Measurements from ENCODE around the gene IWS1. TPM values are rescaled to one million over a fixed set of nuclear protein-coding genes. Genes with fewer than 3 reads are reported as not detected.

The IWS1 gene
- total RNA-seq, 3 donors from 2014 or later = 24.0 to 51.8 (median 43.2) TPM

DNA sequence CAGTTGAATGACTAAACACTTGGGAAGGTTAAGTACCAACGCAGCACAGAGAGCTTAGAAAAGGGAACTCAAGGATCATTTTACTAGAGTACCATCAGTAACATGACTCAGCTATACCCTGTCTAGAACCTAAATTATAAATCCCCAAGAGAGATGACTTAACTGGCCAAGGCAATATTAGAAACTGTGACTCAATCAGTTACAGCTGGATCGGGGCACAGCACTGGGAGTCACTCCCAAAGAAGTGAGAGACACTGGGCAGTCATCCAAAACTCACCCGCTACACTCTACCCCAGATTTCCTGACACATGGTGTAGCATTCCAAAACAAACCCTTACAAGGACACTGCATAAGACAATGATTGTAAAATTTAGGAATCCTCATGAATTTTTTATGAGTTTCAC lies 17.7 kb downstream of the IWS1 start:
- Histone ChIP-seq H3K27ac (peak overlapping the region in 1 of 2 donors; percentile 29), H3K36me3 (no peaks in the 10 kb centered on the region), H3K27me3 (no peaks in the 10 kb centered on the region), H3K4me1 (peaks cover 0 to 7% of the 10 kb centered on the region in 2 donors), H3K4me3 (no peak overlapping the region), H3K9me3 (no peaks in the 10 kb centered on the region)
- TF ChIP-seq, protein P1, sequence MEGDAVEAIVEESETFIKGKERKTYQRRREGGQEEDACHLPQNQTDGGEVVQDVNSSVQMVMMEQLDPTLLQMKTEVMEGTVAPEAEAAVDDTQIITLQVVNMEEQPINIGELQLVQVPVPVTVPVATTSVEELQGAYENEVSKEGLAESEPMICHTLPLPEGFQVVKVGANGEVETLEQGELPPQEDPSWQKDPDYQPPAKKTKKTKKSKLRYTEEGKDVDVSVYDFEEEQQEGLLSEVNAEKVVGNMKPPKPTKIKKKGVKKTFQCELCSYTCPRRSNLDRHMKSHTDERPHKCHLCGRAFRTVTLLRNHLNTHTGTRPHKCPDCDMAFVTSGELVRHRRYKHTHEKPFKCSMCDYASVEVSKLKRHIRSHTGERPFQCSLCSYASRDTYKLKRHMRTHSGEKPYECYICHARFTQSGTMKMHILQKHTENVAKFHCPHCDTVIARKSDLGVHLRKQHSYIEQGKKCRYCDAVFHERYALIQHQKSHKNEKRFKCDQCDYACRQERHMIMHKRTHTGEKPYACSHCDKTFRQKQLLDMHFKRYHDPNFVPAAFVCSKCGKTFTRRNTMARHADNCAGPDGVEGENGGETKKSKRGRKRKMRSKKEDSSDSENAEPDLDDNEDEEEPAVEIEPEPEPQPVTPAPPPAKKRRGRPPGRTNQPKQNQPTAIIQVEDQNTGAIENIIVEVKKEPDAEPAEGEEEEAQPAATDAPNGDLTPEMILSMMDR (IDR thresholded peaks at IDR 0.05) = no peak
- TF ChIP-seq POLR2A (IDR thresholded peaks at IDR 0.05) = no peak
- TF ChIP-seq POLR2AphosphoS5 (IDR thresholded peaks at IDR 0.05) = no peak
- intact Hi-C loops (cut with DNase I; ENCODE audit: low total_unique reads) = no loop called here
- DNase-seq (ENCODE audit: low spot score in 2 of 2) = no peak

DNA sequence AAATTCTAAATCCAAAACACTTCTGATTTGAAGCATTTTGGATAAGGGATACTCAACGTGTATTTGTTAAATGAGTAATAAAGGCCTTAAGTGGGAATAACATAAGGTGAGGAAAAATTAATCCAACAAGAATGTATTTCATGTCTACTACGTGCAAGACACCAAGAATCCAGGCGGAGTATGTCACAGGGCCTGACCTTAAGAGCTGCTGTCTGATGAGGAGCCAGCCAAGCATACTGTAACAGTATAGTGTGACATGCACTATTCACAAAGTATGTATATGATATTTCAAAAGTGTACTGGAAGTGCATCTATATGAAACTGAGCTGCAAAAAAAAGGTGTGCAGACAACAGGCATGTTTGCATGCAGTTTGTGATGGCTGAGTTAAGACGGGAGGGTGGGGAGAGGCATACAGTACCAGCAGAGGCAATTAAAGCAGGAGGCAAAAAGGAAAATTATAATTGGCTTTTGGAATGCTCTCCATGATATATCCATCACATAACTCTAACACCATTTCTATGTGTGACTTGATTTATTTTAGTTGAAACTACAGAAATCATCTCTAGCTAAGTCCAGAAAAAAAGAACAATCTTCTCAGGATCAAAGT lies 18.2 kb downstream of the IWS1 start:
- DNase-seq (ENCODE audit: low spot score in 2 of 2) = no peak
- TF ChIP-seq, protein P1 (IDR thresholded peaks at IDR 0.05) = no peak
- TF ChIP-seq POLR2A (IDR thresholded peaks at IDR 0.05) (no peak), POLR2AphosphoS5 (IDR thresholded peaks at IDR 0.05) (no peak)
- intact Hi-C loops (cut with DNase I; ENCODE audit: low total_unique reads) = no loop called here
- no peaks in the 10 kb centered on the region for H3K36me3 ChIP-seq
- no peaks in the 10 kb centered on the region for H3K9me3 ChIP-seq
- no peak overlapping the region for H3K4me3 ChIP-seq
- H3K27ac ChIP-seq = peak overlapping the region in 1 of 2 donors; percentile 29
- peaks cover 0 to 7% of the 10 kb centered on the region in 2 donors for H3K4me1 ChIP-seq
- H3K27me3 ChIP-seq = no peaks in the 10 kb centered on the region

DNA sequence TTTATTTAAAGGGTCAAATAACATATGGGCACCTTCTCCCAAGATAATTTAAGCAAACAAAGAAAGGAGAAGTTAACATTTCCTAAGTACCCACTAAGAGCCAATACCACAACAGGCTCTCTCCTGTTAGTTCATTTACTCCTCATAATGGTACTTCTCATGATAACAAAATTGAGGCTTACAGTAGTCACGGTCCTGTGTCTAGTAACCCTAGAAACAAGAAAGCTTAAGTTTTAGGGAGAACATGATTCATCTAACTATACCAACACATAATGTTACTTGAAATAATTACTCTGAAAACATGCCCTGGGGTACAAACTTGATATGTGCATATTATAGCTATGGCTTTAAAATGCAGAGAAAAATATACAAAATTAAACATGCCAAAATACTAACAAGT lies 19.8 kb downstream of the IWS1 start:
- Histone ChIP-seq H3K9me3 (no peaks in the 10 kb centered on the region), H3K27ac (no peak overlapping the region), H3K4me3 (no peak overlapping the region), H3K27me3 (no peaks in the 10 kb centered on the region), H3K36me3 (no peaks in the 10 kb centered on the region), H3K4me1 (peaks cover 0 to 7% of the 10 kb centered on the region in 2 donors)
- TF ChIP-seq, protein P1 (IDR thresholded peaks at IDR 0.05) = no peak
- TF ChIP-seq POLR2AphosphoS5 (IDR thresholded peaks at IDR 0.05) = no peak
- no peak for TF ChIP-seq POLR2A (IDR thresholded peaks at IDR 0.05)
- DNase-seq (ENCODE audit: low spot score in 2 of 2) = no peak
- intact Hi-C loops (cut with DNase I; ENCODE audit: low total_unique reads) = no loop called here

DNA sequence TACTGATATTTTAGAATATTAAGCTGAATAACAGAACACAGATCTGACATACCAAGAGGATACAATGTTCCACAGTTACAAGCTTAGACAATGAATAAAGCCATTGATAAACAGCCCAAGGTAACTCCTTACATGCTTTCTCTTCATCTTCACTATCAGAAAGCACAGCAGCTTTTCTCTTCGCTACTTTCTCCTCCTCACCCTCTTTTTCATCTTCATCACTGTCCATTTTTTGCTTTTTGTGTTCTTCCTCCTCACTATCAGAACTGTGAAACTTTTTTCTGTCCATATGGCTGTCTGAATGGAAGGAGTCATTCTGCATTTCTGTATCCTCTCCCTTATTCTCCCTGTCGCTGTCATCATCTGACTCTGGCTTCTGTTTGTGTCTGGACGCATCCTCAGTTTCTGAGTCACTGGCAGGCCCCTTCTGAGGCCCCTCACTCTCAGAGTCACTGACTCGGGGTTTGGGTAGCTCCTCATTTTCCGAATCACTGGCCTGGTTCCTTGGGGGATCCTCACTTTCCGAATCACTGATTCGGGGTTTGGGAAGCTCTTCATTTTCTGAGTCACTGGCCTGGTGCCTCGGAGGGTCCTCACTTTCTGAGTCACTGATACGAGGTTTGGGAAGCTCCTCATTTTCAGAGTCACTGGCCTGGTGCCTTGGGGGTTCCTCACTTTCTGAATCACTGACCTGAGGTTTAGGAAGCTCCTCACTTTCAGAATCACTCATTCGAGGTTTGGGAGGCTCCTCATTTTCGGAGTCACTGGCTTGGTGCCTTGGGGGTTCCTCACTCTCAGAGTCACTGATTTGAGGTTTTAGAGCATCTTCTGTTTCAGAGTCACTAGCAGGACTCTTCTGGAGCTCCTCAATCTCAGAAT lies 21.5 kb downstream of the IWS1 start:
- H3K4me1 ChIP-seq = peaks cover 0 to 7% of the 10 kb centered on the region in 2 donors
- H3K36me3 ChIP-seq = no peaks in the 10 kb centered on the region
- no peak for DNase-seq (ENCODE audit: low spot score in 2 of 2)
- H3K27me3 ChIP-seq = no peaks in the 10 kb centered on the region
- H3K9me3 ChIP-seq = no peaks in the 10 kb centered on the region
- H3K27ac ChIP-seq = no peak overlapping the region
- TF ChIP-seq POLR2AphosphoS5 (IDR thresholded peaks at IDR 0.05) (no peak), POLR2A (IDR thresholded peaks at IDR 0.05) (no peak)
- TF ChIP-seq, protein P1 (IDR thresholded peaks at IDR 0.05) = no peak
- no peak overlapping the region for H3K4me3 ChIP-seq
- intact Hi-C loops (cut with DNase I; ENCODE audit: low total_unique reads) = no loop called here

DNA sequence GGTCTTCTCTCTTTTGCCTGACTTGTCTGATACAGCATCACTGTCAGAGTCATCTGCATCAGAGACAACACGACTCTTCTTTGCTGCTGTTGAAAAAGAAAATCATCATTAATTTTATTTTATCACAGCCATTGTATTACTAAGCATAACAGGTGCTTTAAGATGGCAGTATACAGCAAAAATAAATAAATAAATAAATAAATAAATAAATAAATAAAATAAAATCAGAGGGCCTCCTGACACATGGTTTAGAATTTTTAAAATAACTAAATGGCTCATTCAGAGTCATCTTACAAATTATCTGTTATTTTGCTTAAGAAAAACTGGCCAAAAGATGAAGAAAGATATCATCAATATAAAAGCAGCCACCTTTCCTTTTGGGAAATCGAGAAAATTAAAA lies 22.8 kb downstream of the IWS1 start:
- Histone ChIP-seq H3K9me3 (no peaks in the 10 kb centered on the region), H3K36me3 (no peaks in the 10 kb centered on the region), H3K27me3 (no peaks in the 10 kb centered on the region), H3K4me1 (peaks cover 0 to 7% of the 10 kb centered on the region in 2 donors), H3K27ac (no peak overlapping the region), H3K4me3 (no peak overlapping the region)
- intact Hi-C loops (cut with DNase I; ENCODE audit: low total_unique reads) = no loop called here
- TF ChIP-seq, protein P1 (IDR thresholded peaks at IDR 0.05) = no peak
- TF ChIP-seq POLR2A (IDR thresholded peaks at IDR 0.05) (no peak), POLR2AphosphoS5 (IDR thresholded peaks at IDR 0.05) (no peak)
- DNase-seq (ENCODE audit: low spot score in 2 of 2) = no peak

All from breast epithelium (tissue), 4 donors.